HL-60/S4 treated with phorbol 12-myristate 13-acetate at 8.2 ng/mL for 4 days and 3 days (cell line): ENCODE measurements around the gene PLCB4.

ENCODE experiments used
- in situ Hi-C: fragments of 300-500 bp; cut with MboI; formaldehyde crosslinking; loops from 2 replicates; pipeline ENCODE4 v1.15.0; 2022; ENCODE audit warnings: low sequenced_read_pairs

Gene PLCB4

GRCh38 chr20:9507544-9508239, 438.8 kb downstream of the PLCB4 start:
- in situ Hi-C loops, result no loop called here

- in situ Hi-C loops, result no loop called here
Measured at GRCh38 chr20:9508240-9508661, 439.4 kb downstream of the PLCB4 start.

- in situ Hi-C loops, result no loop called here
Measured at GRCh38 chr20:9508696-9509178, 439.9 kb downstream of the PLCB4 start.

- in situ Hi-C loops, result no loop called here
Measured at GRCh38 chr20:9509246-9509645, 440.4 kb downstream of the PLCB4 start.

- in situ Hi-C loops, result no loop called here
Measured at GRCh38 chr20:9510911-9511310, 442.0 kb downstream of the PLCB4 start.

GRCh38 chr20:9514072-9514460, 445.2 kb downstream of the PLCB4 start:
- in situ Hi-C loops, result no loop called here

GRCh38 chr20:9514461-9515213, 445.8 kb downstream of the PLCB4 start, which contains the start of gene LAMP5:
LAMP5 (plus strand) TSS chr20:9514590; CDS start chr20:9514853, 263 bp downstream.
- in situ Hi-C loops, result no loop called here

GRCh38 chr20:9515214-9515585, 446.3 kb downstream of the PLCB4 start:
- in situ Hi-C loops, result no loop called here

GRCh38 chr20:9515741-9516233, 446.9 kb downstream of the PLCB4 start:
- in situ Hi-C loops, result no loop called here

- in situ Hi-C loops, result no loop called here
Measured at GRCh38 chr20:9516234-9516871, 447.5 kb downstream of the PLCB4 start.

- in situ Hi-C loops, result no loop called here
Measured at GRCh38 chr20:9517297-9518162, 448.6 kb downstream of the PLCB4 start.

- in situ Hi-C loops, result no loop called here
Measured at GRCh38 chr20:9518576-9519175, 449.8 kb downstream of the PLCB4 start.

GRCh38 chr20:9520086-9520485, 451.2 kb downstream of the PLCB4 start:
- in situ Hi-C loops, result no loop called here

GRCh38 chr20:9523636-9524035, 454.7 kb downstream of the PLCB4 start:
- in situ Hi-C loops, result no loop called here
